GM18951 (cell line): ENCODE measurements around the gene TRABD.

Experiments used
- POLR2A ChIP-seq: IDR thresholded peaks from 4 replicates; pipeline ENCODE4 v1.6.1; 2011; ENCODE audit warnings: mild to moderate bottlenecking; ENCODE audit not compliant: insufficient read length, insufficient read depth; ENCODE audit errors: extremely low read depth
- in situ Hi-C: fragments of 300-500 bp; cut with MboI; formaldehyde crosslinking; loops from one replicate; pipeline ENCODE4 v1.12.0; 2022; ENCODE audit warnings: low sequenced_read_pairs, mixed read lengths, inconsistent platforms; ENCODE audit not compliant: unreplicated experiment

Gene TRABD

DNA sequence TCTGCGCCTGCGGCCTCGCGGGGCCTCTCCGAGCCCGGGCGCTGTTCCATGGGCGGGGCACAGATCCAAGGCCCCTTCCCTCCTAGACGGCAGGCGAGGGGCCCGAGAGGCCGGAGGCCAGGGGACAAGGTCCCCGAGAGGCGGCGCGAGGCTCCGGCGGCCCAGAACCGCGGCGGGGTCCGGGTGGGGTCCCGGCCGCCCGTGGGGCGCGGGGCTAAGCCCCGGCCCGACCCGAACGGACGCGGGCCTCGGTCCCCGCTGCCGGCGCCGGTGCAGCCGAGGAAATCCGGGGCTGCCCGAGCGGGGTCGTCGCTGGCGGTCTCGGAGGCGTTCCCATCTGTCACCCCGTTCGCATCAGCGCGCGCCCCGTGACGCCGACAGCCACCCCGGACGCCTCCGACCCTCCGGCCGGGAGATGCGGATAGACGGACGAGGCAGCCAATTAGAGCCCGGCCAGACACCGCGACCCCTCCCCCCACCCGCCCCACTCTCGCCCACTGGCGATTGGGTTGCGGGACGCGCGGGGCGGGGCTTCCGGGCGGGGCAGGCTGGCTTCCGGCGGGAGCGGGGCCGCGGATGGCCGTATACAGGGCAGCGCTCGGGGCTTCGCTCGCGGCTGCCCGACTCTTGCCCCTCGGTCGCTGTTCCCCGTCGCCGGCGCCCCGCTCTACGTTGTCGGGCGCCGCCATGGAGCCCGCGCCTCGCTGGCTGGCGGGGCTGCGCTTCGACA is 14.9 kb downstream of the TRABD start, which contains the start of gene SELENOO:
SELENOO (plus strand) TSS at position 551 of the 730 bp plus-strand sequence; CDS start at position 577, 26 bp downstream.
- in situ Hi-C loops: loop anchor here (25.0 kb wide), 2 partner anchors 263 to 438 kb away; no protein-coding TSS in a partner anchor
- TF ChIP-seq POLR2A: peak; percentile 83

DNA sequence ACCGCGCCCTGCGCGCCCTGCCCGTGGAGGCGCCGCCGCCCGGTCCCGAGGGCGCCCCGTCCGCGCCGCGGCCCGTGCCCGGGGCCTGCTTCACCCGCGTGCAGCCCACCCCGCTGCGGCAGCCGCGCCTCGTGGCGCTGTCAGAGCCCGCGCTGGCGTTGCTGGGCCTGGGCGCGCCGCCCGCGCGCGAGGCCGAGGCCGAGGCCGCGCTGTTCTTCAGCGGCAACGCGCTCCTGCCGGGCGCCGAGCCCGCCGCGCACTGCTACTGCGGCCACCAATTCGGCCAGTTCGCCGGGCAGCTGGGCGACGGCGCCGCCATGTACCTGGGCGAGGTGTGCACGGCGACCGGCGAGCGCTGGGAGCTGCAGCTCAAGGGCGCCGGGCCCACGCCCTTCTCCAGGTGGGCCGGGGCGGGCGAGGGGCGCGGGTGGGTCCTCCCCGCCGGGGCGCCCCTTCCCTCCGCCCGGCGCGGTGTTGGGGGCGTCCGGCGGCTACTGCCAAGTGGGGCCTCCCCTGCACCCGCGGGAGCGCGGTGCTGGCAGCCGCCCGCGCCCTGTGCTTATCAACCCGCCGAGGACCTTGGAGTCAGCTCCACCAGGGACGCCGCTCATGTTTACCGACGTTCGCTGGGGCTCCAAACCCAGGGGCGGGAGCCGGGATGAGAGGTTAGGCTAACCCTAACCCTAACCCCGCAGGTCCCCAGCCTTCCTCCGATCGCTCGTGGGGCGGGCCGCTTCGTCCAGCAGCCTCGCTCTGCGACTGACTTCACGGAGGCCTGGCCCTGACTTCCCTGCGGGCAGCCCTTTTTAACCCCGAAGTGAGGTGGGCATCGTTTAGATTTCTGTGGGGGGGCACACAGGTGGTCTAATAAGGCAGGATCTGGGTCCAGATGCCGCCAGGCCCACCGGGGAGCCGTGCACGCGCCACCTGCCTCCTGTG is 15.7 kb downstream of the TRABD start:
- in situ Hi-C loops: loop anchor here (25.0 kb wide), 2 partner anchors 264 to 439 kb away; no protein-coding TSS in a partner anchor
- TF ChIP-seq POLR2A: no peak

DNA sequence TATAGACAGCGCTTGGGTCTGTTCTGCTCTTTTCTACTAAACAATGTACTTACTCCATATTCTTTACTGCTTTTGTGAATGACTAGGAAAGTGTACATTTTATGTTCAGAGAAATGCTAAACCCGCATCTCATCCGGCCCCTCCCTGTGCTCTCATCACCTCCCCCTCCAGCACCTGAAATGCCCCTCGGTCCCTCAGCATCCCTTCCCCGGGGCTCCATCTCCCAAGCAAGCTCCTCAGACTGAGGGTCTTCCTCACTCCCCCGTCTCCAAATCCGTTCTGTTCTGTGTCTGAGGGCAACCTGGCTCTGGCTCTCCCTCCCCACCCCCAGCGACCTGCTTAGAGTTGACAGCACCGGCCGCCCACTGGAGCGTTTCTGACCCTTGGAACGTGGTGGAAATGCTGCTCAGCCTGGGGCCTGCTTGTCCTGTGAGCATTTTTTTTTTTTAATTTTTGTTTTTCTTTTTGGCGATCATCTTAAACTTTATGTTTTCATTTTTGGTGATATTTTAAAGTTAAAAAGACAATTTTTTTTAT is 16.5 kb downstream of the TRABD start:
- in situ Hi-C loops: loop anchor here (25.0 kb wide), 2 partner anchors 265 to 440 kb away; no protein-coding TSS in a partner anchor
- no peak for TF ChIP-seq POLR2A

DNA sequence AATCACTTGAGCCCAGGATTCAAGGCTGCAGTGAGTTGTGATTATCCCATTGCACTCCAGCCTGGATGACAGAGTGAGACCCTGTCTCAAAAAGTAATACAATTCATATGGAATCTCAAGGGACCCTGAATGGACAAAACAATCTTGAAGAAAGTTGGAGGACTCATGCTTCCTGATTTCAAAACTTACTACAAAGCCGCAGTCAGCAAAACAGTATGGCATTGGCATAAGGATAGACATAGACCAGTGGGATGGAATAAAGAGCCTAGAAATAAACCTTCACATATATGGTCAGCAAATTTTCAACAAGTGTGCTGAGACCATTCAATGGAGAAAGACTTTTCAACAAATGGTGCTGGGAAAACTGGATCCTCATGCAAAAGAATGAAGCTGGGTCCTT is 17.6 kb downstream of the TRABD start:
- TF ChIP-seq POLR2A: no peak
- in situ Hi-C loops: loop anchor here (25.0 kb wide), 2 partner anchors 266 to 441 kb away; no protein-coding TSS in a partner anchor

DNA sequence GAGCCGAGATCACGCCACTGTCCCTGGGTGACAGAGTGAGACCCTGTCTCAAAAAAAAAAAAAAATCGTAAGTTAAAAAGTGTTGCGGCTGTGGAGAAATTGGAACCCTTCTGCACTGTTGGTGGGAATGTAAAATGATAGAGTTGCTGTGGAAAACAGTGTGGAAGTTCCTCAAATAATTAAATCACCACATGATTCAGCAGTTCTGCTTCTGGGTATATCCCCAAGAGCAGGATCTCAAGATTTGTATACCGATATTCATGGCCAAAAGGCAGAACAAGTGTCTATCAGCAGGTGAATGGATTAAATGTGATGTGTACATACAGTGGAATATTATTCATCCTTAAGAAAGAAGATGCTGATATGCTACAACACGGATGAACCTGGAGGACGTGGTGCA is 18.9 kb downstream of the TRABD start:
- no peak for TF ChIP-seq POLR2A
- in situ Hi-C loops: loop anchor here (25.0 kb wide), 2 partner anchors 267 to 442 kb away; no protein-coding TSS in a partner anchor

DNA sequence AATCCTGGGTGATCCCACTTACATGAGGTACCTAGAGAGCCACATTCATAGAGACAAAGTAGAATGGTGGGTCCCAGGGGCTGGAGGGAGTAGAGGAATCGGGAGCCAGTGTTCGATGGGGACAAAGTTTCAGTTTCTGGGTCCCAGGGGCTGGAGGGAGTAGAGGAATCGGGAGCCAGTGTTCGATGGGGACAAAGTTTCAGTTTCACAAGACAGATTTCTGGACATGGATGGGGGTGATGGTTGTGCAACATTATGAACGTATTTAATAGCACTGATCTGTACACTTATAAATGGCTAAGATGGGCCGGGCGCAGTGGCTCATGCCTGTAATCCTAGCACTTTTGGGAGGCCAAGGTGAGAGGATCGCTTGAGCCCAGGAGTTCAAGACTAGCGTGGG is 19.3 kb downstream of the TRABD start:
- in situ Hi-C loops: loop anchor here (5.0 to 25.0 kb wide), 3 partner anchors 58 to 443 kb away; no protein-coding TSS in a partner anchor

DNA sequence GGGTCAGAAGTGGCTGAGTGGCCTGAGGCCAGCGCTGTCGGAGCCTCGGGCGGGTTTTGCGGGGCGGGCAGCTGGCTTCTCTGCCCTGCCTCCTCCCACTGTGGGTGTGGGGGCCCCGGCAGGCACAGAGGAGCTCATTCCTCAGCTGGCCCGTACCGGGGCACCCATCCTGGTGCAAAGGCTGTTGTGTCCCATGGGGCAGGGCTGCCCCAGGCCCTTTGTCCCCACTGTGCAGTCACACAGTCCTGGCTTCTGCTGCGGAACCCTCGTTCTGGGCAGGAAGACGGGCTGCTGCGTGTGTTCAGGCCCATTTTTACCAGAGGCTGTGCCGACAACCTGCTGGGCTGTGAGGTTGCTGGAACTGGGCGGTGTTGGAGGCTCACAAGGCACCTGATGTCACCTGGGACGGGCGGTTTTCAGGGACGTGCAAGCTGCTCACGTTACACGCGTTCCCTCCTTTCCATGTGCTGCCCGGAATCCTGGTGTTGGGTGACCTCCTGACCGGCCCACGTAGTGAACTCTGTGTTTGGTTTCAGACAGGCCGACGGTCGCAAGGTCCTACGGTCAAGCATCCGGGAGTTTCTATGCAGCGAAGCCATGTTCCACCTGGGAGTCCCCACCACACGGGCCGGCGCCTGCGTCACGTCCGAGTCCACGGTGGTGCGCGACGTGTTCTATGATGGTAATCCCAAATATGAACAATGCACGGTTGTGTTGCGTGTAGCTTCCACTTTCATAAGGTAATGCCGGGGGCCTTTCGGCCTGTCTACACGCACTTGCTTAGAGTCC is 20.3 kb downstream of the TRABD start:
- in situ Hi-C loops: loop anchor here (5.0 to 25.0 kb wide), 3 partner anchors 59 to 444 kb away; no protein-coding TSS in a partner anchor
- no peak for TF ChIP-seq POLR2A

DNA sequence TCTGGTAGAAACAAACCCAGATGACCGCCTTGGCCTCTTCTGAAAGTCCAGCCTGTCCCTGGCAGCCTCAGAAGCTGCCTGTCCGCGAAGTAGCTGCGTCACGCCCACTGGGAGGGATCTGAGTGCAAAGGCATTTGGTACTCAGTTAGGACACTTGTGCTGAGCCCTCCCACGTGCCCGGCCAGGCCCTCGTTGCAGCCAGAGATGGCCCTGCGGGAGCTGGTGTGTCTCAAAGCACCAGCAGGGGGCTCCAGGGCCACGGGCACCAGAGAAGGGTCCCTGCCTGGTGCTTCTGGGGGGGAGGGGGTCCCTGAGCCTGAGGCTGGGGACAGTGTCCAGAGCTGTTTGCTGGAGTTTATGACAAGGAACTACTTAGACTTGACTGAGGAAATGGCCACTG is 20.9 kb downstream of the TRABD start:
- in situ Hi-C loops: loop anchor here (5.0 to 25.0 kb wide), 3 partner anchors 59 to 444 kb away; no protein-coding TSS in a partner anchor
- no peak for TF ChIP-seq POLR2A

DNA sequence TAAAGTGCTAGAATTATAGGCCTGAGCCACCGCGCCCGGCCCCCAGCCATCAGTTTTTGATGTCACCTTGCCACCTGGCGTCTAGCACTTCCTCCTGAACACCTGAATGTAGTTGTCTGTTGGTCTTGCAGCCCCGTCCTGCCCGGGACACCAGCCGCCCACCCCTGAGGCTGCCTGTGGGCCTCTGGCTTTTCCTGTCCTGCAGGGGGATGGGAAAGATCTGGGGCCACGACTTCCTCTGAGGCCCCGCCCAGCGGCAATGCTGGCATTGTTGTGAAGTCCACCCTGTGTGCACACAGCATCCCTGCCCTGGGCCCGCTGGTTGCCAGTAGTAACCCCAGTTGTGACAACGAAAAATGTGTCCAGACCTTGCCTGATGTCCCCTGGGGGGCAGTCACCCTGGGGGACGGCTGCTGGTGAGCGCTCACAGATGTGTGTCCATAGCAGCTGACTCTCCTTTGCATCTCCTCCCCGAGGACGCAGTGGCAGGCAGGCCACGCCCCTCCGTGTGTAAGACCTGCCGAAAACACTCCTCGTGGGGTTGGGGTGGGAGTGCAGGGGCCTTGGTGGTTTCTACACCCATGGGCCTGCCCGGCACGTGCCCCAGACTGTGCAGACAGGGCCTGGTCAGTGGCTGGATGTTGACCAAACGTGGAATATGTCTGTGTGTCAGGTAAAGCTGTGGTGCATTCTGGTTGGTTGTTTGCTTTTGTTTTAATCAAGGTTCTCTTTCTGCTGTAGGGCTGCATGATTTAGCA is 21.8 kb downstream of the TRABD start:
- TF ChIP-seq POLR2A: no peak
- in situ Hi-C loops: loop anchor here (5.0 to 25.0 kb wide), 3 partner anchors 60 to 445 kb away; no protein-coding TSS in a partner anchor

DNA sequence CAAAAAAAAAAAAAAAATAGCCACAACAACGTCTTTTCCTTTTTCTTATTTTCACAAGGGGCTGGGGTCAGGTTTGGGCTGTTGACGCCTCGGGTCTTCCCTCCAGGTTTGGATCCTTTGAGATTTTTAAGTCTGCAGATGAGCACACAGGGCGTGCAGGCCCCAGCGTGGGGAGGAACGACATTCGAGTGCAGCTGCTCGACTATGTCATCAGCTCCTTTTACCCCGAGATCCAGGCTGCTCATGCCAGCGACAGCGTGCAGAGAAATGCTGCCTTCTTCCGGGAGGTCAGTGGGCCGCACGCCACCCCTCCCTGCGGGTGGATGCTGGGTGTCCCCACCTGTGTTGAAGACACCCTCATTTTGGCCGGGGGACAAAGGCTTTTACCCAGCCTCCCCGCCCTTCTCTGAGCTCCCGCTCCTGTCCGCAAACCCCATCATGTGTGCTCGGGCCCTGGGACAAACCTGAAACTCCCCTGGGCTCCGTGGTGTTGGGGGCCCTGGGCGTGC is 22.8 kb downstream of the TRABD start:
- in situ Hi-C loops: loop anchor here (5.0 to 25.0 kb wide), 3 partner anchors 61 to 446 kb away; no protein-coding TSS in a partner anchor
- TF ChIP-seq POLR2A: no peak
